ENCODE results near the gene DIDO1. TPM values are rescaled to one million over a fixed set of nuclear protein-coding genes. Genes with fewer than 3 reads are reported as not detected.

DIDO1 gene
- total and polyA plus RNA-seq, 2 donors (not counting 1 experiment from before 2014, with no cell fraction given) = 25.9 to 33.2 TPM

DNA sequence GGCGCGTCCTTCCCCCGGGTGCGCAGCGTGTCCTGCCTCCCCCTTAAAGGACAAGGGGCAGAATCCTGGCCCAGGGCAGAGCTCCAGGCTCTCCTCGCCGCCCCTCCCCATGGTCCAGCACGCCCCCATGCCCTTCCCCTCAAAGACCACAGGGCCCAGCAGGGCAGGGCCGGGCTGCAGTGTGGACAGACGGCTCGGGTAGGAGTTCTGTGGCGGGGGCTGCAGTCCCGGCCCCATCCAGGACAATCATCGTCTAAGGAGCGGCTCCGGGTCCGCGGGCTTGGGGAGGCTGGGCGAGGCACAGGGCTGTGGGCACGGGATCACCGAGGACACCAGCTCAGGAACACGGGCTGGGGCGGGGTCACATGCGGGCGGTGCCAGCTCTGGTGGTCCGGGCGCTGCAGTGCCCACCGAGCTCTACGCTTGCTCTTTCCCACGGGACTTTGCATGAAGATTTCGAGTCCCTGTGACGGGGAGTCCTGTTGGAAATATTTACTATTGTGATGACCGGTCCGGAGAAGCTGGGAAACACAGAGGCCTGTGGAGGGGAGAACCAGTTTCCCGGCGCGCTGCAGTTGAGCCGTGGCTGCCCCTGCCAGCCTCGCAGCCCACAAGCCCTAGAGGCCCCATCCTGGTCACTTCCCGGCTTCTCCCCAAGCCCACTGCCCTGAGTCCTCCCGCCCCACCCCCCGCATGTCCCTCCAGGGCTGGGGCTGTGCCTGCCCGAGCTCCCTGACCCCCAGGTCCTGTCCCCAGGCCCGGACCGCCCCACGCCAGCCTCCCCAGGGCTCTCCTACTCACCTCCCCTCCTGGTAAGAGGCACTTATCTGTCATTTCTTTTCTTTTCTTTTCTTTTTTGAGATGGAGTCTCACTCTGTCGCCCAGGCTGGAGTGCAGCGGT is 46.8 kb upstream of the DIDO1 start:
- no peaks in the 10 kb centered on the region for H4K20me1 ChIP-seq (ENCODE audit: control insufficient read depth, extremely low read depth, insufficient read depth, low read length)
- H3K4me3 ChIP-seq (replicated peaks in 1 of 4; ENCODE audit: control extremely low read depth in 1 of 4, insufficient read depth in 1 of 4, low read depth in 3 of 4, low read length in 4 of 4) = peak overlapping the region in 1 of 4 experiments; percentile 34
- H3K27me3 ChIP-seq (ENCODE audit: control insufficient read depth, insufficient read depth, low read length) = peaks cover 22% of the 10 kb centered on the region
- no peaks in the 10 kb centered on the region for H3K4me1 ChIP-seq (ENCODE audit: control insufficient read depth, extremely low read depth, insufficient read depth, low read length)
- H2AFZ ChIP-seq (ENCODE audit: low read length) = no peak overlapping the region
- H3K27ac ChIP-seq (ENCODE audit: insufficient read depth, low read length) = no peak overlapping the region
- H3K9ac ChIP-seq (ENCODE audit: insufficient read depth, low read length) = no peak overlapping the region
- no peaks in the 10 kb centered on the region for H3K79me2 ChIP-seq (ENCODE audit: control insufficient read depth, insufficient read depth, low read length)
- H3K4me2 ChIP-seq (ENCODE audit: extremely low read depth, insufficient read depth, low read length) = no peak overlapping the region
- TF ChIP-seq, protein P1, sequence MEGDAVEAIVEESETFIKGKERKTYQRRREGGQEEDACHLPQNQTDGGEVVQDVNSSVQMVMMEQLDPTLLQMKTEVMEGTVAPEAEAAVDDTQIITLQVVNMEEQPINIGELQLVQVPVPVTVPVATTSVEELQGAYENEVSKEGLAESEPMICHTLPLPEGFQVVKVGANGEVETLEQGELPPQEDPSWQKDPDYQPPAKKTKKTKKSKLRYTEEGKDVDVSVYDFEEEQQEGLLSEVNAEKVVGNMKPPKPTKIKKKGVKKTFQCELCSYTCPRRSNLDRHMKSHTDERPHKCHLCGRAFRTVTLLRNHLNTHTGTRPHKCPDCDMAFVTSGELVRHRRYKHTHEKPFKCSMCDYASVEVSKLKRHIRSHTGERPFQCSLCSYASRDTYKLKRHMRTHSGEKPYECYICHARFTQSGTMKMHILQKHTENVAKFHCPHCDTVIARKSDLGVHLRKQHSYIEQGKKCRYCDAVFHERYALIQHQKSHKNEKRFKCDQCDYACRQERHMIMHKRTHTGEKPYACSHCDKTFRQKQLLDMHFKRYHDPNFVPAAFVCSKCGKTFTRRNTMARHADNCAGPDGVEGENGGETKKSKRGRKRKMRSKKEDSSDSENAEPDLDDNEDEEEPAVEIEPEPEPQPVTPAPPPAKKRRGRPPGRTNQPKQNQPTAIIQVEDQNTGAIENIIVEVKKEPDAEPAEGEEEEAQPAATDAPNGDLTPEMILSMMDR (conservative IDR thresholded peaks at IDR 0.05 in 1 of 2, IDR thresholded peaks at IDR 0.05 in 1 of 2; ENCODE audit: low read depth in 1 of 2, low read length in 2 of 2) = no peak
- TF ChIP-seq EZH2 (IDR thresholded peaks at IDR 0.05; ENCODE audit: low read length, missing control alignments) = peak; percentile 63
- no peaks in the 10 kb centered on the region for H3K36me3 ChIP-seq (ENCODE audit: control insufficient read depth, insufficient read depth, low read length)
- DNase-seq (ENCODE audit: low read depth in 2 of 2) = no peak
- no peaks in the 10 kb centered on the region for H3K9me3 ChIP-seq (ENCODE audit: control insufficient read depth, insufficient read depth, low read depth, low read length)

DNA sequence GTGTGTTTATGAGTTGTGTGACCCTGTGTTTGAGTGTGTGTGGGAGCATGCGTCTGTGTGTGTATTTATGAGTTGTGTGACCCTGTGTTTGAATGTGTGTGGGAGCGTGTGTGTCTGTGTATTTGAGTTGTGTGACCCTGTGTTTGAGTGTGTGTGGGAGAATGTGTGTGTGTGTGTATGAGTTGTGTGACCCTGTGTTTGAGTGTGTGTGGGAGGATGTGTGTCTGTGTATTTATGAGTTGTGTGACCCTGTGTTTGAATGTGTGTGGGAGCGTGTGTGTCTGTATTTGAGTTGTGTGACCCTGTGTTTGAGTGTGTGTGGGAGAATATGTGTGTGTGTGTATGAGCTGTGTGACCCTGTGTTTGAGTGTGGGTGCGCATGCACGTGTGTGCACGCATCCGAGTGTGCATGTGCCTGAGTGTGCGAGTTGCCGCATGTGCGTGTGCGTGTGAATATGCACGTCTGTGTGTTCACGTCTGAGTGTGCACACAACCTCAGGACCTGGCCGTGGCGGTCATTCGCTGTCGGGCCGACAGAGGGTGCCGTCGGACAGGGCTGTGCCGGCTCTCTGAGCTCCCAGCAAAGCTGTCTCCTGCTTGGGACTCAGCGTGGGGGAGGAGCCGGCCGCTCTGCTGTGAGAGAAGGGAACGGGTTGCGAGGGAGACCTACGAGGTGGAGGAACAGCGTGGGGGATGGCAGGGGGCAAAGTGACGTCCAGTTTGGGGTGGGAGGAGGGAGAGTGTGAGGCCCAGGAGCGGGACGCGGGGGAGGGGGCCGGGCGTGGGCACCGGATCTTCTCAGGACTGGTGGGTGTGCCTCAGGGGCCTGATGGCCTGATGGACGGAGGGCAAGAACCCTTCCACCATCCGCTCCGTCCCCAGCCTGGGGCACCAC is 45.9 kb upstream of the DIDO1 start:
- peak; percentile 65 to 73 for DNase-seq (ENCODE audit: low read depth in 2 of 2)
- no peak overlapping the region for H3K9ac ChIP-seq (ENCODE audit: insufficient read depth, low read length)

More for the DNA sequence above, 45.9 kb upstream of the DIDO1 start:
- H3K4me3 ChIP-seq (replicated peaks in 1 of 4; ENCODE audit: control extremely low read depth in 1 of 4, insufficient read depth in 1 of 4, low read depth in 3 of 4, low read length in 4 of 4) = peak overlapping the region in 1 of 4 experiments; percentile 34
- H3K27me3 ChIP-seq (ENCODE audit: control insufficient read depth, insufficient read depth, low read length) = peaks cover 17% of the 10 kb centered on the region
- no peaks in the 10 kb centered on the region for H4K20me1 ChIP-seq (ENCODE audit: control insufficient read depth, extremely low read depth, insufficient read depth, low read length)
- peak overlapping the region; percentile 32 for H3K4me2 ChIP-seq (ENCODE audit: extremely low read depth, insufficient read depth, low read length)
- no peak overlapping the region for H3K27ac ChIP-seq (ENCODE audit: insufficient read depth, low read length)
- no peaks in the 10 kb centered on the region for H3K4me1 ChIP-seq (ENCODE audit: control insufficient read depth, extremely low read depth, insufficient read depth, low read length)
- H3K9me3 ChIP-seq (ENCODE audit: control insufficient read depth, insufficient read depth, low read depth, low read length) = no peaks in the 10 kb centered on the region
- no peaks in the 10 kb centered on the region for H3K36me3 ChIP-seq (ENCODE audit: control insufficient read depth, insufficient read depth, low read length)
- peak overlapping the region; percentile 37 for H2AFZ ChIP-seq (ENCODE audit: low read length)
- TF ChIP-seq, protein P1 (conservative IDR thresholded peaks at IDR 0.05 in 1 of 2, IDR thresholded peaks at IDR 0.05 in 1 of 2; ENCODE audit: low read depth in 1 of 2, low read length in 2 of 2) = peak; percentile 71 to 85
- TF ChIP-seq EZH2 (IDR thresholded peaks at IDR 0.05; ENCODE audit: low read length, missing control alignments) = no peak
- H3K79me2 ChIP-seq (ENCODE audit: control insufficient read depth, insufficient read depth, low read length) = no peaks in the 10 kb centered on the region
